AG09319 (cell line): Measurements from ENCODE around the gene CCNG1.

Source experiments
- DNase-seq: peaks from one replicate; pipeline ENCODE4 v3.0.0-alpha.2; 2010; ENCODE audit warnings: low read depth; ENCODE audit errors: extremely low read depth
- CTCF ChIP-seq: IDR thresholded peaks from 2 replicates; pipeline ENCODE4 v1.5.1; 2011; ENCODE audit warnings: low read depth, mild to moderate bottlenecking, inconsistent platforms, low read length, moderate library complexity

CCNG1 gene

GRCh38 chr5:163432544-163432943 lies 4.9 kb upstream of the CCNG1 start:
- no peak for DNase-seq
- TF ChIP-seq CTCF, result no peak

DNA sequence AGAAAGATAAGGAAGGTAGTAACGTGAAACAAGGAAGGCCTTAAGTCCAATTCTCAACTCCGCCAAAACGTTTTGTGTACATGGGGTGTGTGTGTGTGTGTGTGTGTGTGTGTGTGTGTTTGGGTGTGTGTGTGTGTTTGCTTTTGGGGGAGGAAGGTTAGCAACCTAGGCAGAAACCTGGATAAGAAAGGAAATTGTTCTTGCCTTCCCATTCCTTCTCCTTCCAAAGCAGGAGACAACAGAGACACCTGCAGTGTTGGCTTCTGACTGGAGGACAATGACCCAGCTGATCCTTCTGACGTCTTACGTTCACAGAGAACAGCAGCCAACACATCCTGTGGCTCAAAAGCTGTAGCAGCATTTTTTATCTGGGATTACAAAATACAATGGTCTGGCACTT lies 4.1 kb upstream of the CCNG1 start:
- TF ChIP-seq CTCF, result no peak
- no peak for DNase-seq

GRCh38 chr5:163434401-163434866 lies 3.0 kb upstream of the CCNG1 start:
- no peak for DNase-seq
- TF ChIP-seq CTCF, result no peak

DNA sequence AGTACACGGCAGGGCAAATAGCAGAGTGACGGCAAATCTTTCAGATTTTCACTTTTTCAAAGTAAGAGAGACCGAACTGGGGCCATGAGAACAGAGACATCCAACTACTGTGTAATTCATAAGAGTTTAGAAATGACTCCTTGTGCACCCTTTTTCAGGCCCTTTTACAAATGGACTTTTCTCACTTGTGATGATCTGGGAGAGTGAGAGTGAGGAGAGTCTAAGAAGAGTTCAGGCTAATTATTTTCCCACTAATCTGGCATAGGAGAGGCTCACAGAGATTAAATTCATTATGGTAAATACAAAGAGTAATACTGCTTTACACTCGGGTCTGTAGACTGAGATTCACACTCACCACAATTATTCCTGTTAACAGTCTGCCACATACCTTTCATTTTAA lies 880 bp upstream of the CCNG1 start:
- DNase-seq, result no peak
- no peak for TF ChIP-seq CTCF

GRCh38 chr5:163437011-163437308 lies 435 bp upstream of the CCNG1 start:
- TF ChIP-seq CTCF, result no peak
- DNase-seq, result no peak

DNA sequence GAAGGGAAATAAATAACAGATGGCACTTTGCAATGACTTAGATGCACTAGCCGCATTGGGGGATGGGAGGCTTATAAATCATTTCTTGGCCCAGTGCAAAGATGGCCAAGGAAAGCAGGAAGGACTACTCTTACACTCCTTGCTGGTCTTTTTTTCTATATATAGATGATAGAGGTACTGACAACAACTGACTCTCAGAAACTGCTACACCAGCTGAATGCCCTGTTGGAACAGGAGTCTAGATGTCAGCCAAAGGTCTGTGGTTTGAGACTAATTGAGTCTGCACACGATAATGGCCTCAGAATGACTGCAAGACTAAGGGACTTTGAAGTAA lies 1.7 kb downstream of the CCNG1 start:
- TF ChIP-seq CTCF, result no peak
- DNase-seq, result no peak

DNA sequence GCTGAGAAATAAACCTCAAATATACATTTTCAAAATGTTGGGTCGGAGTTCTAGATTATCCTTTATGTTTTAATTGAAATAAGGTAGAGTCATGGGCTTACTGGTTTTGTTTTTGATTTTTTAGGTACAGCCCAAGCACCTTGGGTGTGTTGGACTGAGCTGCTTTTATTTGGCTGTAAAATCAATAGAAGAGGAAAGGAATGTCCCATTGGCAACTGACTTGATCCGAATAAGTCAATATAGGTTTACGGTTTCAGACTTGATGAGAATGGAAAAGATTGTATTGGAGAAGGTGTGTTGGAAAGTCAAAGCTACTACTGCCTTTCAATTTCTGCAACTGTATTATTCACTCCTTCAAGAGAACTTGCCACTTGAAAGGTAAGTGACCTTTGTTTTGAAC lies 3.6 kb downstream of the CCNG1 start:
- TF ChIP-seq CTCF, result no peak
- no peak for DNase-seq

GRCh38 chr5:163444526-163444925 lies 7.1 kb downstream of the CCNG1 start:
- no peak for TF ChIP-seq CTCF
- DNase-seq, result no peak
